HCT116 (cell line): Measurements from ENCODE around the gene SAMD9L. TPM values are rescaled to one million over a fixed set of nuclear protein-coding genes. Genes with fewer than 3 reads are reported as not detected.

Experiments used
- ATAC-seq: fragments of 200-7000 bp; cut with Tn5 transposase; 2 replicates; pipeline ENCODE4 v1.9.1; 2020; ENCODE audit warnings: mild to moderate bottlenecking, moderate library complexity
- BruUV-seq: library from RNA; stranded (reverse); fragments of 400-500 nt; replicated peaks from 2 replicates; lab custom pipeline; 2021; lab: Mats Ljungman, UMichigan
- CTCF ChIA-PET: fragments of 300-600 bp; sonication (Branson Sonifier 250); formaldehyde crosslinking; loops from one replicate; lab custom pipeline; 2021; ENCODE audit warnings: antibody characterized with exemption; lab: Charles Lee
- POLR2A ChIA-PET: fragments of 300-600, 350-600 bp; sonication (Branson Sonifier 250); formaldehyde crosslinking; loops from one replicate; lab custom pipeline; 2021; ENCODE audit warnings: antibody characterized with exemption; lab: Charles Lee
- RAD21 ChIA-PET, 2 experiments: fragments of 300-600 bp; sonication (Branson Sonifier 250); formaldehyde crosslinking; loops; one replicate each; lab custom pipeline; 2023; ENCODE audit warnings: low total read pairs in 2 of 2; ENCODE audit not compliant: uncharacterized antibody in 2 of 2, unreplicated experiment in 2 of 2, low non-redundant PET in 1 of 2; lab: Charles Lee
- DNase-seq: peaks from one replicate; pipeline ENCODE4 v3.0.0-alpha.2; 2010; ENCODE audit warnings: low read depth, low spot score
- H2AFZ ChIP-seq: fragments of 200-600 bp; shearing (Covaris generic), sonication (generic); 2 replicates; pipeline ENCODE4 v1.6.1; 2017; ENCODE audit warnings: low read depth, mixed run types, mixed read lengths, antibody characterized with exemption, low read length; ENCODE audit not compliant: poor library complexity, severe bottlenecking
- H3K27ac ChIP-seq: 2 replicates; pipeline ENCODE4 v1.5.1; 2012; ENCODE audit warnings: low read depth, low read length
- H3K27me3 ChIP-seq: fragments of 200-600 bp; sonication (generic); 2 replicates; pipeline ENCODE4 v1.6.1; 2016; ENCODE audit warnings: mixed run types, low read length, mixed read lengths; ENCODE audit not compliant: insufficient read depth
- H3K36me3 ChIP-seq, 2 experiments: fragments of 200-500 bp in 1 of 2; fragments of 200-600 bp in 1 of 2; sonication (Bioruptor generic) in 1 of 2; sonication (generic) in 1 of 2; 2 replicates each; pipeline versions ENCODE4 v1.5.1 to v1.6.1; 2014 to 2016; ENCODE audit warnings: low read length in 2 of 2, inconsistent platforms in 1 of 2, mixed read lengths in 1 of 2, mixed run types in 1 of 2; ENCODE audit not compliant: insufficient read depth in 2 of 2, control insufficient read depth in 1 of 2
- H3K4me1 ChIP-seq, 2 experiments: fragments of 200-600 bp in 1 of 2; sonication (generic) in 1 of 2; 2 replicates each; pipeline versions ENCODE4 v1.5.1 to v1.6.1; 2012 to 2017; ENCODE audit warnings: low read length in 2 of 2, inconsistent platforms in 1 of 2, mild to moderate bottlenecking in 1 of 2, mixed read lengths in 1 of 2, mixed run types in 1 of 2, moderate library complexity in 1 of 2; ENCODE audit not compliant: insufficient read depth in 2 of 2, control insufficient read depth in 1 of 2
- H3K4me2 ChIP-seq: fragments of 200-600 bp; sonication (generic); 2 replicates; pipeline ENCODE4 v1.6.1; 2017; ENCODE audit warnings: mixed run types, low read length, mixed read lengths
- H3K4me3 ChIP-seq, 2 experiments: fragments of 200-600 bp in 1 of 2; sonication (generic) in 1 of 2; replicated peaks in 1 of 2; 2 replicates each; pipeline ENCODE4 v1.5.1; 2011 to 2016; ENCODE audit warnings: low read length in 2 of 2, control low read depth in 1 of 2, low read depth in 1 of 2, mild to moderate bottlenecking in 1 of 2, mixed read lengths in 1 of 2, mixed run types in 1 of 2
- H3K79me2 ChIP-seq: fragments of 200-600 bp; sonication (generic); 2 replicates; pipeline ENCODE4 v1.6.1; 2017; ENCODE audit warnings: mild to moderate bottlenecking, mixed run types, low read length, moderate library complexity, mixed read lengths; ENCODE audit not compliant: insufficient read depth
- H3K9ac ChIP-seq: fragments of 200-600 bp; sonication (generic); 2 replicates; pipeline ENCODE4 v1.6.1; 2016; ENCODE audit warnings: low read length, mixed read lengths
- H3K9me2 ChIP-seq: fragments of 200-600 bp; sonication (generic), shearing (Covaris generic); 2 replicates; pipeline ENCODE4 v1.6.1; 2017; ENCODE audit warnings: mixed run types, mild to moderate bottlenecking, moderate library complexity; ENCODE audit not compliant: insufficient read depth
- H3K9me3 ChIP-seq, 2 experiments: fragments of 200-500 bp in 1 of 2; fragments of 200-600 bp in 1 of 2; sonication (Bioruptor generic) in 1 of 2; sonication (generic) in 1 of 2; 2 replicates each; pipeline ENCODE4 v1.6.1; 2014 to 2017; ENCODE audit warnings: low read length in 2 of 2, mixed read lengths in 2 of 2, inconsistent platforms in 1 of 2, low read depth in 1 of 2, mild to moderate bottlenecking in 1 of 2, mixed run types in 1 of 2, moderate library complexity in 1 of 2; ENCODE audit not compliant: control insufficient read depth in 1 of 2, insufficient read depth in 1 of 2
- H4K20me1 ChIP-seq: fragments of 200-600 bp; sonication (generic), shearing (Covaris generic); 2 replicates; pipeline ENCODE4 v1.6.1; 2017; ENCODE audit warnings: mixed run types, mild to moderate bottlenecking, moderate library complexity; ENCODE audit not compliant: insufficient read depth
- ATF3 ChIP-seq: IDR thresholded peaks from 2 replicates; pipeline ENCODE4 v1.6.1; 2012
- CBX3 ChIP-seq: IDR thresholded peaks from 2 replicates; pipeline ENCODE4 v1.6.1; 2012; ENCODE audit warnings: low read depth
- CTCF ChIP-seq, 3 experiments: fragments of 200-600 bp in 1 of 3; sonication (generic) in 1 of 3; IDR thresholded peaks in 2 of 3; conservative IDR thresholded peaks in 1 of 3; 2 replicates each; pipeline ENCODE4 v1.5.1; 2012 to 2017; ENCODE audit warnings: low read depth in 2 of 3, low read length in 2 of 3, antibody characterized with exemption in 1 of 3, borderline replicate concordance in 1 of 3, control low read depth in 1 of 3, mild to moderate bottlenecking in 1 of 3, mixed read lengths in 1 of 3, mixed run types in 1 of 3, moderate library complexity in 1 of 3; ENCODE audit not compliant: insufficient read depth in 1 of 3
- ELF1 ChIP-seq: IDR thresholded peaks from 2 replicates; pipeline ENCODE4 v1.6.1; 2012; ENCODE audit warnings: low read depth, borderline replicate concordance
- EZH2 ChIP-seq: fragments of 200-600 bp; sonication (generic); IDR thresholded peaks from 2 replicates; pipeline ENCODE4 v1.6.1; 2017; ENCODE audit warnings: antibody characterized with exemption, mixed run types
- FOSL1 ChIP-seq: IDR thresholded peaks from 2 replicates; pipeline ENCODE4 v1.6.1; 2012; ENCODE audit warnings: low read depth
- JUND ChIP-seq: IDR thresholded peaks from 2 replicates; pipeline ENCODE4 v1.6.1; 2012
- MAX ChIP-seq: IDR thresholded peaks from 2 replicates; pipeline ENCODE4 v1.6.1; 2012
- RAD21 ChIP-seq: IDR thresholded peaks from 2 replicates; pipeline ENCODE4 v1.6.1; 2012; ENCODE audit warnings: low read depth, mild to moderate bottlenecking
- SIN3A ChIP-seq: IDR thresholded peaks from 2 replicates; pipeline ENCODE4 v1.6.1; 2012; ENCODE audit warnings: low read depth
- SP1 ChIP-seq: IDR thresholded peaks from 2 replicates; pipeline ENCODE4 v1.6.1; 2012; ENCODE audit warnings: low read depth
- SRF ChIP-seq: IDR thresholded peaks from 2 replicates; pipeline ENCODE4 v1.6.1; 2012; ENCODE audit warnings: low read depth
- TCF7L2 ChIP-seq: IDR thresholded peaks from 2 replicates; pipeline ENCODE4 v1.7.0; 2011; ENCODE audit warnings: borderline replicate concordance, inconsistent platforms; ENCODE audit not compliant: insufficient read depth, insufficient read length; ENCODE audit errors: extremely low read depth
- YY1 ChIP-seq: IDR thresholded peaks from 2 replicates; pipeline ENCODE4 v1.6.1; 2011; ENCODE audit warnings: low read length, low read depth, moderate library complexity, mild to moderate bottlenecking; ENCODE audit not compliant: insufficient replicate concordance; ENCODE audit errors: extremely low read depth
- ZFX ChIP-seq: fragments of 450-650 bp; IDR thresholded peaks from 2 replicates; pipeline ENCODE4 v1.6.1; 2017
- intact Hi-C: fragments of 100-400 bp; cut with micrococcal nuclease; formaldehyde crosslinking; loops from 2 replicates; pipeline ENCODE4 v1.10.0; 2022
- total RNA-seq: library from RNA; stranded (reverse); gene quantifications from one replicate; pipeline ENCODE4 v1.2.1, GENCODE V29; 2021; ENCODE audit not compliant: unreplicated experiment

SAMD9L gene
- total RNA-seq, 1 experiment from 2014 or later: 0.15 TPM

- no peak for ATAC-seq
- ChIA-PET RAD21 (no interaction called here), POLR2A (no interaction called here), CTCF (no interaction called here)
- intact Hi-C loops: no loop called here
- DNase-seq: no peak
- BruUV-seq: no TSS peak
- H3K4me3 ChIP-seq: no peak overlapping the region
- H3K27ac ChIP-seq: no peak overlapping the region
- no peaks in the 10 kb centered on the region for H3K36me3 ChIP-seq
- H3K9me3 ChIP-seq: no peaks in the 10 kb centered on the region
- H3K4me1 ChIP-seq: peaks cover 4 to 37% of the 10 kb centered on the region in 2 experiments; a peak in 3 of 4 replicates
- H2AFZ ChIP-seq: no peak overlapping the region
- no peaks in the 10 kb centered on the region for H3K79me2 ChIP-seq
- no peak overlapping the region for H3K9ac ChIP-seq
- H3K4me2 ChIP-seq: no peak overlapping the region
- no peak for TF ChIP-seq EZH2
- TF ChIP-seq SIN3A: no peak
- TF ChIP-seq MAX: no peak
- no peak for TF ChIP-seq ZFX
- TF ChIP-seq YY1: no peak
- TF ChIP-seq FOSL1: no peak
- no peak for TF ChIP-seq CBX3
- TF ChIP-seq SP1: no peak
- TF ChIP-seq ELF1: no peak
- TF ChIP-seq CTCF (IDR thresholded peaks at IDR 0.05 in 2 of 3, conservative IDR thresholded peaks at IDR 0.05 in 1 of 3; ENCODE audit: borderline replicate concordance in 1 of 3, insufficient read depth in 1 of 3, low read depth in 2 of 3, low read length in 2 of 3): no peak
- TF ChIP-seq SRF: no peak
- no peak for TF ChIP-seq JUND
- no peak for TF ChIP-seq ATF3
- TF ChIP-seq TCF7L2: no peak
- no peak for TF ChIP-seq RAD21
- H3K27me3 ChIP-seq: no peaks in the 10 kb centered on the region
- no peaks in the 10 kb centered on the region for H4K20me1 ChIP-seq
- no peaks in the 10 kb centered on the region for H3K9me2 ChIP-seq
These were observed 27.3 kb downstream of the SAMD9L start for GRCh38 chr7:93120592-93121549.
